ENCODE data around the gene SLC2A5. TPM values are rescaled to one million over a fixed set of nuclear protein-coding genes. Genes with fewer than 3 reads are reported as not detected.

Gene SLC2A5
- polyA plus RNA-seq, 3 donors = 0.75 to 1.3 (median 0.81) TPM

- Histone ChIP-seq H3K27me3 (ENCODE audit: control insufficient read depth in 2 of 2, insufficient read depth in 2 of 2, low read length in 2 of 2) (no peaks in the 10 kb centered on the region), H3K4me3 (replicated peaks in 1 of 3; ENCODE audit: low read depth in 2 of 3, low read length in 3 of 3) (no peak overlapping the region), H3K9me3 (replicated peaks in 1 of 2; ENCODE audit: control insufficient read depth in 1 of 2, insufficient read depth in 1 of 2, low read length in 2 of 2) (no peaks in the 10 kb centered on the region), H3K79me2 (ENCODE audit: insufficient read depth, low read length) (no peaks in the 10 kb centered on the region), H4K20me1 (ENCODE audit: insufficient read depth, low read length) (no peaks in the 10 kb centered on the region), H2AFZ (ENCODE audit: insufficient read depth, low read depth, low read length, poor library complexity, severe bottlenecking) (no peak overlapping the region), H3K4me1 (ENCODE audit: control insufficient read depth in 1 of 2, insufficient read depth in 2 of 2, low read length in 2 of 2) (no peaks in the 10 kb centered on the region), H3K9ac (ENCODE audit: insufficient read depth, low read length, poor library complexity, severe bottlenecking) (no peak overlapping the region), H3K4me2 (replicated peaks; ENCODE audit: extremely low read depth, low read length, poor library complexity, severe bottlenecking) (no peak overlapping the region), H3K27ac (ENCODE audit: low read depth in 1 of 2, low read length in 2 of 2) (no peak overlapping the region), H3K36me3 (replicated peaks in 1 of 2; ENCODE audit: control insufficient read depth in 1 of 2, insufficient read depth in 2 of 2, low read length in 2 of 2) (peaks cover 0 to 14% of the 10 kb centered on the region in 2 donors)
- 96% methylated on average over 11 of the region's 14 CpGs for WGBS (ENCODE audit: insufficient coverage)
- Mint-ChIP-seq H3K4me1 (no peaks in the 10 kb centered on the region), H3K36me3 (peaks cover 6 to 24% of the 10 kb centered on the region in 2 donors), H3K4me3 (no peak overlapping the region), H3K27ac (peak overlapping the region in 2 of 7 donors; percentile 10 to 44), H3K9me3 (peaks cover 0 to 2% (median 0%) of the 10 kb centered on the region in 7 donors), H3K27me3 (ENCODE audit: low read depth in 3 of 3) (peaks cover 0 to 2% (median 0%) of the 10 kb centered on the region in 3 donors)
- no peak for DNase-seq
- intact Hi-C loops (cut with micrococcal nuclease) = no loop called here
- TF ChIP-seq CTCF (IDR thresholded peaks at IDR 0.05) = no peak
Observed at GRCh38 chr1:9041116-9041779, 28.2 kb downstream of the SLC2A5 start.

GRCh38 chr1:9040659-9041030 lies 28.8 kb downstream of the SLC2A5 start:
- no peak for TF ChIP-seq CTCF (IDR thresholded peaks at IDR 0.05)
- Mint-ChIP-seq H3K27me3 (ENCODE audit: low read depth in 3 of 3) (peaks cover 0 to 2% (median 0%) of the 10 kb centered on the region in 3 donors), H3K4me3 (no peak overlapping the region), H3K9me3 (peaks cover under 1 to 7% (median 3%) of the 10 kb centered on the region in 7 donors), H3K27ac (no peak overlapping the region), H3K36me3 (peaks cover 6 to 30% of the 10 kb centered on the region in 2 donors), H3K4me1 (no peaks in the 10 kb centered on the region)
- Histone ChIP-seq H3K4me3 (replicated peaks in 1 of 3; ENCODE audit: low read depth in 2 of 3, low read length in 3 of 3) (no peak overlapping the region), H3K27me3 (ENCODE audit: control insufficient read depth in 2 of 2, insufficient read depth in 2 of 2, low read length in 2 of 2) (no peaks in the 10 kb centered on the region), H3K9me3 (replicated peaks in 1 of 2; ENCODE audit: control insufficient read depth in 1 of 2, insufficient read depth in 1 of 2, low read length in 2 of 2) (peaks cover 2 to 5% of the 10 kb centered on the region in 2 donors), H3K27ac (ENCODE audit: low read depth in 1 of 2, low read length in 2 of 2) (no peak overlapping the region), H2AFZ (ENCODE audit: insufficient read depth, low read depth, low read length, poor library complexity, severe bottlenecking) (no peak overlapping the region), H3K4me2 (replicated peaks; ENCODE audit: extremely low read depth, low read length, poor library complexity, severe bottlenecking) (no peak overlapping the region), H4K20me1 (ENCODE audit: insufficient read depth, low read length) (no peaks in the 10 kb centered on the region), H3K9ac (ENCODE audit: insufficient read depth, low read length, poor library complexity, severe bottlenecking) (no peak overlapping the region), H3K79me2 (ENCODE audit: insufficient read depth, low read length) (no peaks in the 10 kb centered on the region), H3K36me3 (replicated peaks in 1 of 2; ENCODE audit: control insufficient read depth in 1 of 2, insufficient read depth in 2 of 2, low read length in 2 of 2) (peaks cover 0 to 14% of the 10 kb centered on the region in 2 donors), H3K4me1 (ENCODE audit: control insufficient read depth in 1 of 2, insufficient read depth in 2 of 2, low read length in 2 of 2) (no peaks in the 10 kb centered on the region)
- 95% methylated on average over 2 of the region's 6 CpGs for WGBS (ENCODE audit: insufficient coverage)
- DNase-seq = no peak
- intact Hi-C loops (cut with micrococcal nuclease) = no loop called here
